ENCODE data around the gene UMODL1.
A peak's percentile ranks its signal among the peaks of the same experiment; 100 is the strongest.

UMODL1 gene

DNA sequence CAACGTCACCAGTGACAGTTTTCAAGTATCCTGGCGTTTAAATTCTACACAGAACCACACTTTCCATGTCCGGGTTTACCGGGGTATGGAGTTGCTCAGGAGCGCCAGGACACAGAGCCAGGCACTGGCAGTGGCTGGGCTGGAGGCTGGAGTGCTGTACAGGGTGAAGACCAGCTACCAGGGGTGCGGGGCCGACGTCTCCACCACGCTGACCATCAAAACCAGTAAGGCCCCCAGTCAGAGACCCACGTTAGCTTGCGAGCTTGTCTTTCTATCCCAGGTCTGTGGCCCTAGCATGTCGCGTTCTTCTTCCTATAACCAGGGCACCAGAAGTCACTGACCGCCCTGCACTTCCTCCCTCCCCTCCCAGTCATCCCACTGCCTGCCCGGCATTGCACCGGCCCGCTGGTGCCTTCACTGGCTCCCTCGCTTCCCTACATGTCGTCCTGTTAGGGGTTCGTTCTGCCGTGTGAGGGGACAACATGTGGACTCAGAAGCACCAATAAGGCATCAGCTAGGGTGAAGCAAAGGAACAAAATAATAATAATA lies 27.9 kb downstream of the UMODL1 start:
- DNase-seq (ENCODE audit: low read depth), result no peak

- no peak for DNase-seq (ENCODE audit: low read depth)
Measured at GRCh38 chr21:42101246-42101645, 30.1 kb downstream of the UMODL1 start.

- no peak for DNase-seq (ENCODE audit: low read depth)
Measured at GRCh38 chr21:42102076-42102475, 31.0 kb downstream of the UMODL1 start.

- DNase-seq (ENCODE audit: low read depth), result no peak
Measured at GRCh38 chr21:42102526-42102925, 31.4 kb downstream of the UMODL1 start.

GRCh38 chr21:42102991-42103390 lies 31.9 kb downstream of the UMODL1 start:
- DNase-seq (ENCODE audit: low read depth), result no peak

- DNase-seq (ENCODE audit: low read depth), result no peak
Measured at GRCh38 chr21:42103843-42104242, 32.7 kb downstream of the UMODL1 start.

GRCh38 chr21:42105476-42106315 lies 34.6 kb downstream of the UMODL1 start:
- no peak for DNase-seq (ENCODE audit: low read depth)

DNA sequence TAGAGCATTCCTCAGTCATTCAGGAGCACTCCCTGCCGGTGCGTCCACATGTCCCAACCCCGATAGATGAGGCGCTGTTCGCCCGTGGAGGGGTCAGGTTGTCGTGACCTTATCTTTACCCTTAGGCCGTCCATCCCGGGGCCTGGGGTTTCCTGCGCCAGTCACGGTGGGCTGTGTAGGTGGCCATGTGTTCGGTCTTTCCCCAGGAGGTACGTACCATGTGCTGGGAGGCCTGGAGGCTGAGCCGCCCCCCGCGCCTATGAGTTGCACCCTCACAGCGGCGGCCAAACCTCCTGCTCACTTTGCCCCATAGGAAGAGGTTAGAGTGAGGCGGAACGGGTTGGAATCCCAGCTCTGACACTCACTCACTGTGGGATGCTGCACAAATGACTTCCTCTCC lies 35.3 kb downstream of the UMODL1 start:
- no peak for DNase-seq (ENCODE audit: low read depth)

DNA sequence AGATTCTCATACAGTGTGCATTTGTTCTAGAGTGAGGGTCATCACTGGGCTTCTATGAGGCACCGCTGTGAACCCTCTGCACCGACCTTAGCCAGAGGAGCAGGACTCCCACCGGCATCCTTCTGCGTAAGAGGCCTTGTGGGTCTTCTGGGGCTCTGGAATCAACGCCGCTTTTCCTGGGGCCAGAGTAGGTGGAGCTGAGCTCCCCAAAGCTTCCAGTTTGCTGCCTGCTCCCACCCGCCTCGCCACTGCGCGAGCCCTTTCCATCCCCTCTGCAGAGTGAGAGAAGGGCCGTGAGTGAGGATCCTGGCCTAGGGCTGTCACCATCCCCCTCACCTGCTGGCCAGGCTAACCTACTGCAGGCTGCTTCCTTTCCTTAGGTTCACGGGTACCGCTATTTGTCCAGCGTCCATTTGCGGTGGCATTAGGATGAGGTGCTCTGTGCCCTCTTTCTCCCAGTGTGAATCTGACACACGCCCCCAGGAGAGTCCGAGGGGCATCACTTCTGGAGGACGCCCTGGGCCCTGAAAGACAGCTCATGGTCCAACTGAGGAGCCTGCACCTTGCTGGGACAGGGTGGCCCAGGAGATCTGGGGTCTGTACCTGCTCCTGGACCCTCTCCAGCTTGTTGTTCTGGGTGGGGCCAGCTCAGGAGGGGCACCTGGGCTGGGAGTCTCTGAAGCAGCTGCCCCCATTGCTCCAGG lies 36.2 kb downstream of the UMODL1 start:
- DNase-seq (ENCODE audit: low read depth), result no peak

DNA sequence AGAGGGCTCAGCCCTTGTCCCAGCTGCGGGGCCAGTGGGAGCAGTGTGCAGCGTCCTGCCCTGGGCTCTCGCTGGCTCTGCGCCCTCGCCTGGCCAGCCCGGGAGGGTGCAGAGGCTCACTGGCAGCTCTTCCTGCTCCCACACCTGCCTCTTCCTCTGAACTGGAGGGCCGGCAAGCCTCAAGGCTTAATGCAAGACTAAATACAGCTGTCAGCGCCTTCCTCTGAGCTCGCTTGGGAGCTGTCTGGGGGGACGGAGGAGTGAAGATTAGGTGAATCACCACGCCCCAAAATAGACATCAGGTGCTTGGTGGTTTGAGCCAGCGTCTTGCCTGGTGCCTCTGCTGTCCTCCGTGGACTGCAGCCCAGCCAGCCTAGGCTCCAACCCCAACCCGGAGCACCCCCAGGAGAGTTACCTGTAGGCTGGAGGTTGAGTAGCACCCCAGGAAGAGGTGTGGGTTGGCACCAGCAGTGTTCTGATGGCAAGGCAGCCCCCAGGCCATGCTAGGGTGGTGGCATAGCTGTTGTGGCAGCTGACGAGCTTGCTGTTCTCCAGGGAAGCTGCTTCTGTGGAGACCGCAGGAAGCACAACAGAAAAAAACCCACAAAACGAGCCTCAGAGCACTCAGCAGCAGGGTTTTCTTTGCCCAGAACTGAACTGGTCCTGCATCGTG lies 36.9 kb downstream of the UMODL1 start:
- peak; percentile 53 for DNase-seq (ENCODE audit: low read depth)

GRCh38 chr21:42108554-42109340 lies 37.6 kb downstream of the UMODL1 start:
- no peak for DNase-seq (ENCODE audit: low read depth)

GRCh38 chr21:42109473-42109872 lies 38.4 kb downstream of the UMODL1 start:
- no peak for DNase-seq (ENCODE audit: low read depth)

DNA sequence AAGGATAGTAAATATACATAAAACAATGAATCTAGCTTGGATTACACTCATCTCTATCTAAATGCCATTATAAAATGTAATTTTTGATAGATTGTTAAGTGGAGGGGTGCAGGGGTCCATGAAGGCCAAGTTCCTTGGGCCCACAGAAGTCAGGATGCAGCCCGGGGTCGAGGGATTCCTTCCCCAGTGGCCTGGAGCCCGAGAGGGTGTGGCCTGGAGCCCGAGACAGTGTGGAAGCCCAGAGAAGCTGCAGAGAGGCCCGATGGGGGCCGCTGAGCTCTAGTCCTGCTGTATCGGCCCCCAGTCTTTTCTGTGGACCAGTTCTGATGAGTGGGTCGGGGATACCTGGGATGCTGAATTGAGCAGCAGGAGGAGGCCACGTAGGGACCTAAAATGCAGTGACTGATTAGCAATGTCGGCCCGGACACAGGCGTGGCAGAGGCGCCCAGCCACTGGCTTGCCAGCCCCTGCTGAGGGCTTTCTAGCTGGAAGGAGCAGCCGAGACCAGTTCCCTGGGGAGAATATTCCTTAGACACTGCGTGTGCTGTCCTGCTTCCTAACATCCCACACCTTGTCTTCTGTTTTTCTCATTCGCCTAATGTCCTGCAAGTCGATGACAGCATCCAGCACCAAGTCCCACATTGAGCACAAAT lies 38.9 kb downstream of the UMODL1 start:
- DNase-seq (ENCODE audit: low read depth), result no peak

DNA sequence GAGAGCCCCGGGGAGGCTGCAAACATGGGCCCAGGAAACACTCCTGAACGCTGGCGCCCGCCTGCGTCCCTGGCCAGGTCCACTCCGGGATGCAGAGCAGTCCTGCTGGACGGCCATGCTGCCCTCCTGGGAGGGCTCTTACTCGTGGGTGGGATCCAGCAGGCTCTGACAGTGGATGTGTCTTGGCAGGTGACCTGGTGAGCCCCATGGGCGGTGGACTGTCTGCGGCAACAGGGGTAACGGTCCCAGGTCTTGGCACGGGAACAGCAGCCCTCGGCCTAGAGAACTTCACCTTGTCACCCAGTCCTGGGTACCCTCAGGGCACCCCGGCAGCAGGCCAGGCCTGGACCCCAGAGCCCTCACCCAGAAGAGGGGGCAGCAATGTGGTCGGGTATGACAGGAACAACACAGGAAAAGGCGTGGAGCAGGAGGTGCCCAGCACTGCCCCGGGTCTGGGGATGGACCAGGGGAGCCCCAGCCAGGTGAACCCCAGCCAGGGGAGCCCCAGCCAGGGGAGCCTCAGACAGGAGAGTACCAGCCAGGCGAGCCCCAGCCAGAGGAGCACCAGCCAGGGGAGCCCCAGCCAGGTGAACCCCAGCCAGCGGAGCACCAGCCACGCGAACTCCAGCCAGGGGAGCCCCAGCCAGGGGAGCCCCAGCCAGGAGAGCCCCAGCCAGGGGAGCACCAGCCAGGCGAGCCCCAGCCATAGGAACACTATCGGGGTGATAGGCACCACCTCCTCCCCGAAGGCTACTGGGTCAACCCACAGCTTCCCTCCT lies 39.8 kb downstream of the UMODL1 start:
- DNase-seq (ENCODE audit: low read depth), result no peak

DNA sequence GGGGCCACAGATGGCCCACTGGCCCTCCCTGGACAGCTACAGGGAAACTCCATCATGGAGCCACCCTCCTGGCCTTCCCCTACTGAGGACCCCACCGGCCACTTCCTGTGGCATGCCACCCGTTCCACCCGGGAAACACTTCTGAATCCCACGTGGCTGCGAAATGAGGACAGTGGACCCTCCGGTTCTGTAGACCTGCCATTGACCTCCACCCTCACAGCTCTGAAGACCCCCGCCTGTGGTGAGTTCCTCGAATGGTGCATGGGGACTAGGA lies 40.3 kb downstream of the UMODL1 start:
- DNase-seq (ENCODE audit: low read depth), result no peak

DNA sequence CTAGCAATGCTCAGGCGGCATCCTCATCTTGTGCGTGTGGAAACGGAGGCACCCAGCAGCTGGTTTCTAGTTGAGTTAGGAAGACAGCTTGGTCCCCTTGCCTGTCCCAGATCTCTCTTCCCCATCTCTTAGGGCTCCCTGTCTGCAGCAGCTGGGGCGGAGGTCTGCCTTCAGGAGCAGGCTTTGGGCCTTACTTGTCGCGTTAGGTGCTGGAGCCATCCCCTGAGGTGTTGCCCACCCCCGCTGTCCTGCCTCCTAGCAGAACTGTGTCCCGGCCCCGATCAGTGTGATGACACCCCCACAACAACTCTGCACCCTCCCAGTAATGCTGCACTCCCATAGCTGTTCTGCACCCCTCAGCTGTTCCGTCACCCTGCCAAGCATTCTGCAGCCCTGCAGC lies 40.7 kb downstream of the UMODL1 start:
- no peak for DNase-seq (ENCODE audit: low read depth)

GRCh38 chr21:42112238-42112637 lies 41.1 kb downstream of the UMODL1 start:
- DNase-seq (ENCODE audit: low read depth), result no peak

- DNase-seq (ENCODE audit: low read depth), result no peak
Measured at GRCh38 chr21:42112857-42113256, 41.7 kb downstream of the UMODL1 start.

DNA sequence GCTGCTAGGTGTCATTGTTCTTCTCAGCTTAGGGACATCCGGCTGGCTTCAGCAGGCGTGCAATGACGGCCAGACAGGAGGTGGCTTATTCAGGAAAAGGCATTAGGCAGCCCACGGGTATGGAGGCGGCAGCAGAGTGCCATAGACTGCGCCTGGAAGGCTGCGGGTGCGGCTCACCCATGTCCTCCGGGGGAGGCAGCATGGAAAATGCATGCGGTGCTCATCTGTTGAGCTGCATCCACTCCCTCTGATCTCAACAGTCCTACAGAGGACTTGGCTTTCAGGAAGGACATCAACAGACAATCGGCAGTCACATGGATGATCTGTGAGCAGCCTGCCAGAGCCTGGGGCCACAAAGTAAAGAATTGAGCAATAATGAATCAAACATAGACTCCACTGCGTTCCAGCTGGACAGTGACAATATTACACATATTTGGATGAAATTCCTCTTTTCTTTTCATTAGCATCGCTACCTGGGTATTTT lies 42.9 kb downstream of the UMODL1 start:
- DNase-seq (ENCODE audit: low read depth), result no peak

- no peak for DNase-seq (ENCODE audit: low read depth)
Measured at GRCh38 chr21:42114646-42115045, 43.5 kb downstream of the UMODL1 start.
